IMR-90 (cell line): Measurements from ENCODE around the gene CCDC134. TPM values are rescaled to one million over a fixed set of nuclear protein-coding genes. Genes with fewer than 3 reads are reported as not detected.

Source experiments
- ATAC-seq: fragments of 200-7000 bp; cut with Tn5 transposase; 2 replicates; pipeline ENCODE4 v1.9.1; 2020; ENCODE audit warnings: low read depth, mild to moderate bottlenecking, moderate library complexity
- BruUV-seq: library from RNA; stranded (reverse); fragments of 400-500 nt; replicated peaks from 2 replicates; lab custom pipeline; 2021; lab: Mats Ljungman, UMichigan
- CTCF ChIA-PET: fragments of 300-600 bp; formaldehyde crosslinking; extraction: SDS; loops from one replicate; lab custom pipeline; 2021; ENCODE audit warnings: antibody characterized with exemption; lab: Yijun Ruan, JAX
- POLR2A ChIA-PET: fragments of 300-600 bp; sonication (Branson Sonifier 250); formaldehyde crosslinking; loops from one replicate; lab custom pipeline; 2022; ENCODE audit warnings: antibody characterized with exemption; ENCODE audit not compliant: unreplicated experiment; lab: Charles Lee
- DNase-seq: peaks from one replicate; pipeline ENCODE4 v3.0.0; 2013
- H2AFZ ChIP-seq: replicated peaks from 2 replicates; pipeline ENCODE3; 2013; ENCODE audit warnings: low read length, mild to moderate bottlenecking; ENCODE audit not compliant: poor library complexity
- H2AK5ac ChIP-seq: 2 replicates; pipeline ENCODE4 v1.6.1; 2013; ENCODE audit warnings: low read depth, low read length, inconsistent platforms
- H2AK9ac ChIP-seq: replicated peaks from 2 replicates; pipeline ENCODE3; 2013; ENCODE audit warnings: mild to moderate bottlenecking, low read depth, low read length, moderate library complexity; ENCODE audit not compliant: poor library complexity
- H2BK120ac ChIP-seq: 2 replicates; pipeline ENCODE4 v1.6.1; 2013; ENCODE audit warnings: low read depth, low read length, inconsistent platforms
- H2BK15ac ChIP-seq: 3 replicates; pipeline ENCODE4 v1.6.1; 2013; ENCODE audit warnings: low read depth, low read length, inconsistent platforms
- H2BK20ac ChIP-seq: 2 replicates; pipeline ENCODE4 v1.6.1; 2013; ENCODE audit warnings: low read depth, mild to moderate bottlenecking, inconsistent platforms, low read length, moderate library complexity
- H2BK5ac ChIP-seq: 2 replicates; pipeline ENCODE4 v1.6.1; 2013; ENCODE audit warnings: mild to moderate bottlenecking, low read depth, low read length, inconsistent platforms; ENCODE audit not compliant: poor library complexity, severe bottlenecking
- H3K14ac ChIP-seq: replicated peaks from 2 replicates; pipeline ENCODE4 v1.6.1; 2013; ENCODE audit warnings: low read depth, low read length, inconsistent platforms
- H3K18ac ChIP-seq: 2 replicates; pipeline ENCODE4 v1.6.1; 2013; ENCODE audit warnings: low read depth, low read length, control low read depth
- H3K23ac ChIP-seq: 2 replicates; pipeline ENCODE4 v1.6.1; 2013; ENCODE audit warnings: low read depth, low read length, inconsistent platforms
- H3K27ac ChIP-seq: 2 replicates; pipeline ENCODE4 v1.5.1; 2013; ENCODE audit warnings: mild to moderate bottlenecking, control low read depth, low read length; ENCODE audit not compliant: insufficient read depth
- H3K27me3 ChIP-seq: 2 replicates; pipeline ENCODE4 v1.6.1; 2013; ENCODE audit warnings: low read length; ENCODE audit not compliant: control insufficient read depth, insufficient read depth
- H3K36me3 ChIP-seq: 2 replicates; pipeline ENCODE4 v1.6.1; 2013; ENCODE audit warnings: low read length, mixed read lengths; ENCODE audit not compliant: control insufficient read depth, insufficient read depth
- H3K4ac ChIP-seq: 2 replicates; pipeline ENCODE4 v1.6.1; 2013; ENCODE audit warnings: low read depth, low read length, inconsistent platforms
- H3K4me1 ChIP-seq: 2 replicates; pipeline ENCODE4 v1.6.1; 2013; ENCODE audit warnings: low read length, mixed read lengths; ENCODE audit not compliant: control insufficient read depth, insufficient read depth
- H3K4me2 ChIP-seq: 2 replicates; pipeline ENCODE4 v1.6.1; 2013; ENCODE audit warnings: low read depth, mild to moderate bottlenecking, control low read depth, low read length, moderate library complexity
- H3K4me3 ChIP-seq: 2 replicates; pipeline ENCODE4 v1.5.1; 2013; ENCODE audit warnings: low read depth, mild to moderate bottlenecking, control low read depth, low read length, moderate library complexity; ENCODE audit not compliant: insufficient read depth
- H3K56ac ChIP-seq: 2 replicates; pipeline ENCODE4 v1.6.1; 2013; ENCODE audit warnings: low read length, inconsistent platforms; ENCODE audit not compliant: insufficient read depth; ENCODE audit errors: extremely low read depth
- H3K79me1 ChIP-seq, 2 experiments: 2 replicates each; pipeline ENCODE4 v1.6.1; 2013; ENCODE audit warnings: low read length in 2 of 2, inconsistent platforms in 1 of 2, low read depth in 1 of 2
- H3K9ac ChIP-seq: 2 replicates; pipeline ENCODE4 v1.6.1; 2013; ENCODE audit warnings: low read depth, low read length, control low read depth
- H3K9me1 ChIP-seq: 2 replicates; pipeline ENCODE4 v1.6.1; 2013; ENCODE audit warnings: low read length, inconsistent platforms; ENCODE audit not compliant: insufficient read depth
- H3K9me3 ChIP-seq: 2 replicates; pipeline ENCODE4 v1.6.1; 2013; ENCODE audit warnings: low read length; ENCODE audit not compliant: control insufficient read depth, insufficient read depth
- H4K20me1 ChIP-seq: 2 replicates; pipeline ENCODE4 v1.6.1; 2013; ENCODE audit warnings: low read length, inconsistent platforms; ENCODE audit not compliant: insufficient read depth
- H4K5ac ChIP-seq: 2 replicates; pipeline ENCODE4 v1.6.1; 2013; ENCODE audit warnings: mild to moderate bottlenecking, low read depth, low read length, control low read depth
- H4K8ac ChIP-seq, 2 experiments: 2 replicates each; pipeline ENCODE4 v1.6.1; 2013; ENCODE audit warnings: low read depth in 2 of 2, low read length in 2 of 2, control low read depth in 1 of 2, inconsistent platforms in 1 of 2
- H4K91ac ChIP-seq: 2 replicates; pipeline ENCODE4 v1.6.1; 2013; ENCODE audit warnings: low read depth, low read length, inconsistent platforms; ENCODE audit not compliant: insufficient read depth
- BHLHE40 ChIP-seq: fragments of 150-350 bp; IDR thresholded peaks from 2 replicates; pipeline ENCODE4 v1.6.1; 2016; ENCODE audit warnings: mild to moderate bottlenecking, low read depth, low read length
- CEBPB ChIP-seq: IDR thresholded peaks from 2 replicates; pipeline ENCODE4 v1.6.1; 2012; ENCODE audit warnings: low read depth, low read length, improper control_type of control experiment
- CHD1 ChIP-seq: IDR thresholded peaks from 2 replicates; pipeline ENCODE4 v1.6.1; 2012; ENCODE audit warnings: low read depth, low read length, improper control_type of control experiment
- FOS ChIP-seq: fragments of 150-350 bp; IDR thresholded peaks from 2 replicates; pipeline ENCODE4 v1.6.1; 2016; ENCODE audit warnings: low read depth, low read length
- MAFK ChIP-seq: IDR thresholded peaks from 2 replicates; pipeline ENCODE4 v1.6.1; 2012; ENCODE audit warnings: low read depth, low read length, improper control_type of control experiment
- MAZ ChIP-seq: IDR thresholded peaks from 2 replicates; pipeline ENCODE4 v1.6.1; 2012; ENCODE audit warnings: low read depth, mild to moderate bottlenecking, low read length, improper control_type of control experiment, moderate library complexity, borderline replicate concordance
- POLR2A ChIP-seq: IDR thresholded peaks from 2 replicates; pipeline ENCODE4 v1.6.1; 2012; ENCODE audit warnings: mild to moderate bottlenecking, low read depth, low read length
- RAD21 ChIP-seq: IDR thresholded peaks from 2 replicates; pipeline ENCODE4 v1.6.1; 2012; ENCODE audit warnings: low read length, improper control_type of control experiment
- RCOR1 ChIP-seq: IDR thresholded peaks from 2 replicates; pipeline ENCODE4 v1.6.1; 2012; ENCODE audit warnings: mild to moderate bottlenecking, low read length, improper control_type of control experiment; ENCODE audit not compliant: insufficient replicate concordance
- RFX5 ChIP-seq: IDR thresholded peaks from 2 replicates; pipeline ENCODE4 v1.8.0; 2012; ENCODE audit warnings: low read depth, mild to moderate bottlenecking, low read length, moderate library complexity
- SMC3 ChIP-seq: fragments of 150-350 bp; IDR thresholded peaks from 2 replicates; pipeline ENCODE4 v1.6.1; 2016; ENCODE audit warnings: low read depth, mild to moderate bottlenecking, antibody characterized with exemption, low read length, moderate library complexity
- WGBS, 2 experiments: methylation state at CpG; one replicate each; pipeline versions ENCODE4 v1.1.5 to v1.1.7; 2013; ENCODE audit warnings: missing lambda C conversion rate in 2 of 2; ENCODE audit not compliant: insufficient read length in 1 of 2; ENCODE audit errors: extremely low coverage in 2 of 2; 5-methylcytosine and 5-hydroxymethylcytosine counted together
- dilution Hi-C: fragments of 300-500 bp; cut with HindIII; formaldehyde crosslinking; loops from one replicate; pipeline ENCODE4 v1.14.3; 2018; ENCODE audit warnings: low sequenced_read_pairs; ENCODE audit not compliant: unreplicated experiment
- in situ Hi-C: fragments of 300-500 bp; cut with MboI; formaldehyde crosslinking; loops from 3 replicates; pipeline ENCODE4 v1.14.3; 2019; ENCODE audit warnings: low sequenced_read_pairs, inconsistent platforms, mixed read lengths
- intact Hi-C: fragments of 100-400 bp; cut with micrococcal nuclease; formaldehyde crosslinking; loops from 2 replicates; pipeline ENCODE4 v1.10.0; 2022
- polyA plus RNA-seq, 3 experiments: library from polyadenylated mRNA; depleted of rRNA; stranded (reverse); fragments of >200 nt; gene quantifications; 2 replicates each; pipeline ENCODE4 v1.2.3, GENCODE V29; 2012; ENCODE audit warnings: low replicate concordance in 1 of 3
- total RNA-seq: library from RNA; depleted of rRNA; stranded (reverse); fragments of >200 nt; gene quantifications from 2 replicates; pipeline ENCODE4 v1.2.3, GENCODE V29; 2012
- TF ChIP-seq, protein P1 (sequence below): conservative IDR thresholded peaks from 2 replicates; pipeline ENCODE4 v1.5.1; 2012; ENCODE audit warnings: mild to moderate bottlenecking, low read depth, low read length, improper control_type of control experiment

CCDC134 gene
- total and polyA plus RNA-seq, 2 of the 4 experiments (the other 2 are of a cell fraction): 5.1 to 7.0 TPM

DNA sequence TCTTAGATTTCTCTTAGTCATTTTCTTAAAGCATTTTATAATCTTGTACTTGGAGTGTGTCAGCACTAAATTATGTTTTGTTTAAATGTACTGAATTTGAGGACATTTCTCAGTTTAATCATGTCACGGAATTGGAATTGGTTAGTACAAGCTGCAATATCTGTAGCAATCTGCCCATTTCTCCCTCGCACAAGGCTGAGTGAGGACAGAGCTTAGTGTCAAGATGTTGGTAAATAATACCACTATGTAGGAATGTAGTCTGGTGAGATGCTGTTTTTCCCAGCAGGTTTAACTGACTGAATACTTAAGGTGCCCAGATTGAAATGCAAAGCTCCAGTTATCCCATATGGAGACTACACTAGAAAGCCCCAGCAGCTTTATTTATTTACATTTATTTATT is 63.0 kb downstream of the CCDC134 start:
- Histone ChIP-seq H2BK5ac (no peak overlapping the region), H2AFZ (no peak overlapping the region), H3K4me1 (peaks cover 16% of the 10 kb centered on the region), H2AK5ac (no peak overlapping the region; the same call in 1 of the 2 replicates), H3K14ac (no peak overlapping the region), H3K27ac (no peak overlapping the region), H3K4me2 (no peak overlapping the region), H4K91ac (no peak overlapping the region), H3K9me3 (no peaks in the 10 kb centered on the region), H2AK9ac (no peak overlapping the region), H3K9me1 (peaks cover 20% of the 10 kb centered on the region), H3K36me3 (peaks cover 9% of the 10 kb centered on the region), H4K8ac (no peak overlapping the region), H2BK120ac (no peak overlapping the region), H3K23ac (no peak overlapping the region), H3K4me3 (no peak overlapping the region), H4K5ac (no peak overlapping the region; the same call in 1 of the 2 replicates), H3K27me3 (no peaks in the 10 kb centered on the region), H3K4ac (no peak overlapping the region), H4K20me1 (peaks cover 19% of the 10 kb centered on the region; the same call in 1 of the 2 replicates), H2BK20ac (no peak overlapping the region), H2BK15ac (no peak overlapping the region), H3K79me1 (peaks cover 7 to 48% of the 10 kb centered on the region in 2 experiments; a peak in 3 of 4 replicates), H3K9ac (no peak overlapping the region), H3K56ac (no peak overlapping the region), H3K18ac (no peak overlapping the region)
- no TSS peak for BruUV-seq
- dilution Hi-C loops: no loop called here
- CTCF ChIA-PET: no interaction called here
- in situ Hi-C loops: no loop called here
- TF ChIP-seq RAD21 (no peak), SMC3 (no peak), MAFK (no peak), BHLHE40 (no peak), RFX5 (no peak), FOS (no peak), CHD1 (no peak), RCOR1 (no peak), CEBPB (no peak), POLR2A (no peak), MAZ (no peak)
- TF ChIP-seq, protein P1, sequence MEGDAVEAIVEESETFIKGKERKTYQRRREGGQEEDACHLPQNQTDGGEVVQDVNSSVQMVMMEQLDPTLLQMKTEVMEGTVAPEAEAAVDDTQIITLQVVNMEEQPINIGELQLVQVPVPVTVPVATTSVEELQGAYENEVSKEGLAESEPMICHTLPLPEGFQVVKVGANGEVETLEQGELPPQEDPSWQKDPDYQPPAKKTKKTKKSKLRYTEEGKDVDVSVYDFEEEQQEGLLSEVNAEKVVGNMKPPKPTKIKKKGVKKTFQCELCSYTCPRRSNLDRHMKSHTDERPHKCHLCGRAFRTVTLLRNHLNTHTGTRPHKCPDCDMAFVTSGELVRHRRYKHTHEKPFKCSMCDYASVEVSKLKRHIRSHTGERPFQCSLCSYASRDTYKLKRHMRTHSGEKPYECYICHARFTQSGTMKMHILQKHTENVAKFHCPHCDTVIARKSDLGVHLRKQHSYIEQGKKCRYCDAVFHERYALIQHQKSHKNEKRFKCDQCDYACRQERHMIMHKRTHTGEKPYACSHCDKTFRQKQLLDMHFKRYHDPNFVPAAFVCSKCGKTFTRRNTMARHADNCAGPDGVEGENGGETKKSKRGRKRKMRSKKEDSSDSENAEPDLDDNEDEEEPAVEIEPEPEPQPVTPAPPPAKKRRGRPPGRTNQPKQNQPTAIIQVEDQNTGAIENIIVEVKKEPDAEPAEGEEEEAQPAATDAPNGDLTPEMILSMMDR: no peak
- intact Hi-C loops: no loop called here
- POLR2A ChIA-PET: no interaction called here
- DNase-seq (no peak), ATAC-seq (no peak)
- WGBS, 2 experiments: 100% methylated on average over 1 of the region's 2 CpGs; no CpG with 5 or more reads in 1 of the 2 experiments
